ENCODE measurements around the gene PTPN9.

PTPN9 gene

DNA sequence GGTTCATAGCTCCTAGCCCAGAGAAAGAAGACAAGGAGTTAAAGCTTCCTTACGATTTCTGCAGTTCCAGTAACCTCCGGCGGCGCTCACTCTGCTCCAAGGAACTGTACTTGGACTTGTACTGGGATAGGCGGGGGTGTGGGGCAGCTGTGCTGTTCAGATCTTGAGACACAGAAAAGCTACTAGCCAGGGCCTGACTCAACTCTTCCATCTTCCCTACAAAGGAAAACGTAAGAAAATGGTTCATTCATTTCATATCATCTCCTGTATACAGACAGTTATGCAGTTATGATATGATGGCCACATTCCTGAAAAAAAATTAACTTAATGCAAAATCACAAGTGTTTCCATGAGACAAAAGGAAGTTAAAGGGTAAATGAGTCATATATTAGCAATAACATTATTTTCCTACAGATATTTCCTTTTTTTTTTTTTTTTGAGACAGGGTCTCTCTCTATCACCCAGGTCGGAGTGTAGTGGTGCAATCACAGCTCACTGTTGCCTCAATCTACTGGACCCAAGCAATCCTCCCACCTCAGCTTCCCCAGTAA is 41.8 kb upstream of the PTPN9 start:
- H3K4me1 ChIP-seq (ENCODE audit: insufficient read depth, low read length, severe bottlenecking) = peaks cover 9% of the 10 kb centered on the region
- no peak overlapping the region for H3K4me3 ChIP-seq (ENCODE audit: low read depth, low read length, poor library complexity, severe bottlenecking)
- no peak overlapping the region for H2AFZ ChIP-seq (ENCODE audit: low read length)
- H3K9ac ChIP-seq (ENCODE audit: low read length) = no peak overlapping the region
- H3K9me3 ChIP-seq (ENCODE audit: low read length) = no peaks in the 10 kb centered on the region
- H3K79me2 ChIP-seq (ENCODE audit: insufficient read depth, low read length) = no peaks in the 10 kb centered on the region
- H3F3A ChIP-seq (ENCODE audit: insufficient read depth, low read length) = no peaks in the 10 kb centered on the region
- TF ChIP-seq, protein P1, sequence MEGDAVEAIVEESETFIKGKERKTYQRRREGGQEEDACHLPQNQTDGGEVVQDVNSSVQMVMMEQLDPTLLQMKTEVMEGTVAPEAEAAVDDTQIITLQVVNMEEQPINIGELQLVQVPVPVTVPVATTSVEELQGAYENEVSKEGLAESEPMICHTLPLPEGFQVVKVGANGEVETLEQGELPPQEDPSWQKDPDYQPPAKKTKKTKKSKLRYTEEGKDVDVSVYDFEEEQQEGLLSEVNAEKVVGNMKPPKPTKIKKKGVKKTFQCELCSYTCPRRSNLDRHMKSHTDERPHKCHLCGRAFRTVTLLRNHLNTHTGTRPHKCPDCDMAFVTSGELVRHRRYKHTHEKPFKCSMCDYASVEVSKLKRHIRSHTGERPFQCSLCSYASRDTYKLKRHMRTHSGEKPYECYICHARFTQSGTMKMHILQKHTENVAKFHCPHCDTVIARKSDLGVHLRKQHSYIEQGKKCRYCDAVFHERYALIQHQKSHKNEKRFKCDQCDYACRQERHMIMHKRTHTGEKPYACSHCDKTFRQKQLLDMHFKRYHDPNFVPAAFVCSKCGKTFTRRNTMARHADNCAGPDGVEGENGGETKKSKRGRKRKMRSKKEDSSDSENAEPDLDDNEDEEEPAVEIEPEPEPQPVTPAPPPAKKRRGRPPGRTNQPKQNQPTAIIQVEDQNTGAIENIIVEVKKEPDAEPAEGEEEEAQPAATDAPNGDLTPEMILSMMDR (IDR thresholded peaks at IDR 0.05; ENCODE audit: low read length) = no peak
- no peak for TF ChIP-seq EZH2 (IDR thresholded peaks at IDR 0.05; ENCODE audit: borderline replicate concordance, low read length)
- H4K20me1 ChIP-seq (ENCODE audit: insufficient read depth, low read length) = no peaks in the 10 kb centered on the region
- peaks cover 45% of the 10 kb centered on the region for H3K36me3 ChIP-seq (ENCODE audit: insufficient read depth, low read length)
- no peaks in the 10 kb centered on the region for H3K27me3 ChIP-seq (ENCODE audit: insufficient read depth, low read length)
- no peaks in the 10 kb centered on the region for H3K9me2 ChIP-seq (ENCODE audit: low read depth, low read length)
- H3K27ac ChIP-seq (ENCODE audit: low read depth, low read length, poor library complexity, severe bottlenecking) = no peak overlapping the region
- no peak overlapping the region for H3K4me2 ChIP-seq (ENCODE audit: low read length)

DNA sequence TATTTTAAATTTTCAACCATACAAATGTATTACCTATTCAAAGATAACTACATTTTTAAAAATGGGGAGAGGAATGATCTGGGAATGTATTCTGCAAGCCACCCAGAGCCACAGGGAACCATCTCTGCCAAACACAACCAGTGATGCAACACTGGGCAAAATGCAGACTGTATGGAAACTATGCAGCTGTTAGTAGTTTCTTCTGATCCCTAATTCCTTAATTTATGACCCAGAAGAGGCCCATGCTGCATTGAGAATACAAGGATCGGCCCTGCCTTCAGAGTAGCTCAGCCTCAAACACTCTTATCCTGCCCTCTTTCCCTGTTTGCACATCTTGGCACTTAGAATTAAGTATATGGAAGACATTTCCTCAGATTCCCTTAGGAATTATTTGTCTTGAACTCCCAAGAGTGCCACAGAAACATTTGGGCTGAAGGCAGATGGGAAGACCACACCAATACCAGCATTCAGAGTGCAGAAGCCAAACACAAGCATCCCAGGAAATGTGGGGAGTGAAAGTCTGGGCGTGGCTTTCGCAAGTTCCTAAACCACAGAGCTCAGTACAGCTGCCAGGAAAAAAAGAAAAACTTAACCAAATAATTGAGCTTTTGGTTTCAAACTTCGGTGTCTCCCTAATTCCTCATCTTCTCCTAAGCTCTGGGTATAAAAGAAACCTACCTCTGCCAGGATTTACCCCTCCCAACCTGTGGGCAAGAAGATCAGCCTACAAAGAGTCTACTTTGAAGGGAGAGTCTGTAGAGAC is 41.1 kb upstream of the PTPN9 start:
- Histone ChIP-seq H3K79me2 (ENCODE audit: insufficient read depth, low read length) (no peaks in the 10 kb centered on the region), H3K4me1 (ENCODE audit: insufficient read depth, low read length, severe bottlenecking) (peaks cover 8% of the 10 kb centered on the region), H4K20me1 (ENCODE audit: insufficient read depth, low read length) (no peaks in the 10 kb centered on the region), H3F3A (ENCODE audit: insufficient read depth, low read length) (no peaks in the 10 kb centered on the region), H3K27me3 (ENCODE audit: insufficient read depth, low read length) (no peaks in the 10 kb centered on the region), H3K27ac (ENCODE audit: low read depth, low read length, poor library complexity, severe bottlenecking) (no peak overlapping the region), H3K9me2 (ENCODE audit: low read depth, low read length) (no peaks in the 10 kb centered on the region), H3K4me3 (ENCODE audit: low read depth, low read length, poor library complexity, severe bottlenecking) (no peak overlapping the region), H3K36me3 (ENCODE audit: insufficient read depth, low read length) (peaks cover 50% of the 10 kb centered on the region), H3K4me2 (ENCODE audit: low read length) (no peak overlapping the region), H2AFZ (ENCODE audit: low read length) (no peak overlapping the region), H3K9ac (ENCODE audit: low read length) (no peak overlapping the region), H3K9me3 (ENCODE audit: low read length) (no peaks in the 10 kb centered on the region)
- TF ChIP-seq, protein P1 (IDR thresholded peaks at IDR 0.05; ENCODE audit: low read length) = no peak
- TF ChIP-seq EZH2 (IDR thresholded peaks at IDR 0.05; ENCODE audit: borderline replicate concordance, low read length) = no peak

DNA sequence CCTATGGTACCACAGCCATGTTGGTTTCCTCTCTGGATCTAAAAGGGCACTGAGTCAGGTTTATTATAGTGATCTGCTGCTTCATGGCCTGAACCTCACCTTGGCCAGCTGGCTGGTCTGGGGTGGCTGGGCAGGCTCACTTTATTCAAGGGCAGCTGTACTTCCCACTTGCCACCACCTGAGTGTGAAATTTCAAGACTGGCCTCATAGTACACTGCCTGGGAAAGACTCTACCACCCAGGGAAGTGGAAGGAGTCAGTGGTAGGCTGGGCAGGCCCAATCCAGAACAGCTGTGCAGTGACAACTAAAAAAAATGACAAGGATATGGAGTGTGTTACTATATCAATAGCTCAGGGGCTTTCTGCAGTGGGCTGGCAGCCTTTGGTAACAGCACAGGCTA is 37.7 kb upstream of the PTPN9 start:
- no peaks in the 10 kb centered on the region for H3F3A ChIP-seq (ENCODE audit: insufficient read depth, low read length)
- H3K9me3 ChIP-seq (ENCODE audit: low read length) = no peaks in the 10 kb centered on the region
- H3K4me2 ChIP-seq (ENCODE audit: low read length) = no peak overlapping the region
- peaks cover 74% of the 10 kb centered on the region for H3K36me3 ChIP-seq (ENCODE audit: insufficient read depth, low read length)
- no peaks in the 10 kb centered on the region for H3K27me3 ChIP-seq (ENCODE audit: insufficient read depth, low read length)
- no peak overlapping the region for H2AFZ ChIP-seq (ENCODE audit: low read length)
- no peak overlapping the region for H3K27ac ChIP-seq (ENCODE audit: low read depth, low read length, poor library complexity, severe bottlenecking)
- H3K4me3 ChIP-seq (ENCODE audit: low read depth, low read length, poor library complexity, severe bottlenecking) = no peak overlapping the region
- no peak overlapping the region for H3K9ac ChIP-seq (ENCODE audit: low read length)
- TF ChIP-seq EZH2 (IDR thresholded peaks at IDR 0.05; ENCODE audit: borderline replicate concordance, low read length) = no peak
- TF ChIP-seq, protein P1 (IDR thresholded peaks at IDR 0.05; ENCODE audit: low read length) = no peak
- no peaks in the 10 kb centered on the region for H3K79me2 ChIP-seq (ENCODE audit: insufficient read depth, low read length)
- no peaks in the 10 kb centered on the region for H3K9me2 ChIP-seq (ENCODE audit: low read depth, low read length)
- H3K4me1 ChIP-seq (ENCODE audit: insufficient read depth, low read length, severe bottlenecking) = no peaks in the 10 kb centered on the region
- H4K20me1 ChIP-seq (ENCODE audit: insufficient read depth, low read length) = no peaks in the 10 kb centered on the region
